Lung (tissue), 12 donors: ENCODE measurements around the gene MILR1. TPM values are rescaled to one million over a fixed set of nuclear protein-coding genes. Genes with fewer than 3 reads are reported as not detected.

Experiments
- ATAC-seq: fragments of 200-7000 bp; cut with Tn5 transposase; one replicate; pipeline ENCODE4 v1.9.1; 2020; ENCODE audit warnings: moderate number of reproducible peaks; ENCODE audit not compliant: insufficient read depth, low FRiP score
- DNase-seq, 3 donors: peaks; one replicate each; pipeline ENCODE4 v3.0.0-alpha.2; 2013 to 2017
- H3K27ac ChIP-seq, 2 donors: one replicate each; pipeline ENCODE4 v1.5.1; 2013; ENCODE audit warnings: mild to moderate bottlenecking in 2 of 2, moderate library complexity in 2 of 2, control low read depth in 1 of 2, inconsistent platforms in 1 of 2, low read depth in 1 of 2, low read length in 1 of 2
- H3K27me3 ChIP-seq, 3 donors: one replicate each; pipeline ENCODE4 v1.5.1; 2013; ENCODE audit warnings: low read length in 2 of 3; ENCODE audit not compliant: control insufficient read depth in 3 of 3, insufficient read depth in 3 of 3
- H3K36me3 ChIP-seq, 4 donors: one replicate each; pipeline ENCODE4 v1.5.1; 2013; ENCODE audit warnings: low read length in 4 of 4, mild to moderate bottlenecking in 1 of 4, moderate library complexity in 1 of 4; ENCODE audit not compliant: control insufficient read depth in 4 of 4, insufficient read depth in 4 of 4
- H3K4me1 ChIP-seq, 5 donors: one replicate each; pipeline ENCODE4 v1.5.1; 2013; ENCODE audit warnings: low read length in 5 of 5, mild to moderate bottlenecking in 2 of 5, moderate library complexity in 1 of 5; ENCODE audit not compliant: control insufficient read depth in 5 of 5, insufficient read depth in 5 of 5
- H3K4me3 ChIP-seq: one replicate; pipeline ENCODE4 v1.5.1; 2013; ENCODE audit warnings: mild to moderate bottlenecking, control low read depth, moderate library complexity
- H3K9ac ChIP-seq, 2 donors: one replicate each; pipeline ENCODE4 v1.5.1; 2013; ENCODE audit warnings: low read length in 2 of 2, control low read depth in 1 of 2; ENCODE audit not compliant: insufficient read depth in 1 of 2
- H3K9me3 ChIP-seq, 4 donors: one replicate each; pipeline ENCODE4 v1.5.1; 2013; ENCODE audit warnings: low read length in 3 of 4, mild to moderate bottlenecking in 1 of 4, moderate library complexity in 1 of 4; ENCODE audit not compliant: control insufficient read depth in 4 of 4, insufficient read depth in 3 of 4
- CTCF ChIP-seq: IDR thresholded peaks from 2 replicates; pipeline ENCODE4 v1.5.1; 2012; ENCODE audit warnings: mild to moderate bottlenecking; ENCODE audit errors: control extremely low read depth, extremely low read depth
- WGBS, 2 donors: extraction: QIAGEN DNeasy Blood & Tissue Kit; methylation state at CpG; one replicate each; pipeline ENCODE4 v1.1.7; 2013; 5-methylcytosine and 5-hydroxymethylcytosine counted together
- polyA plus RNA-seq, 2 donors: library from polyadenylated mRNA; stranded (reverse); fragments of 200-250 nt; gene quantifications; one replicate each; pipeline ENCODE4 v1.2.1, GENCODE V29; 2013
- total RNA-seq, 2 donors: library from RNA; depleted of rRNA in 1 of 2; stranded (reverse); fragments of >200 nt in 1 of 2; gene quantifications; one replicate each; pipeline ENCODE4 v1.2.1, GENCODE V29; 2014 to 2021
- donor health status: control.
- donor health status: control.
- donor health status: Bipolar disorder and iron deficiency.
- donor health status: healthy.
- donor health status: DM: yes; HTN: yes; CAD: no.

The MILR1 gene
- total and polyA plus RNA-seq, 4 donors = 6.9 to 36.3 (median 16.7) TPM

GRCh38 chr17:64480951-64481350 lies 32.0 kb downstream of the MILR1 start:
- no peak for DNase-seq
- H3K9me3 ChIP-seq = no peaks in the 10 kb centered on the region
- H3K36me3 ChIP-seq = peaks cover 6 to 23% (median 14%) of the 10 kb centered on the region in 4 donors
- no peaks in the 10 kb centered on the region for H3K27me3 ChIP-seq
- TF ChIP-seq CTCF = no peak
- H3K4me1 ChIP-seq = peaks cover 0 to 6% (median 0%) of the 10 kb centered on the region in 5 donors
- H3K9ac ChIP-seq = no peak overlapping the region
- H3K4me3 ChIP-seq = no peak overlapping the region
- ATAC-seq = no peak
- H3K27ac ChIP-seq = no peak overlapping the region
- WGBS, 2 donors = 93 to 100% methylated on average over 1 of the region's 1 CpG

GRCh38 chr17:64484380-64484779 lies 35.5 kb downstream of the MILR1 start:
- no peaks in the 10 kb centered on the region for H3K4me1 ChIP-seq
- ATAC-seq (no peak), DNase-seq (no peak)
- H3K9me3 ChIP-seq = no peaks in the 10 kb centered on the region
- no peak overlapping the region for H3K9ac ChIP-seq
- 83 to 84% methylated on average over 3 of the region's 3 CpGs for WGBS, 2 donors
- TF ChIP-seq CTCF = no peak
- no peaks in the 10 kb centered on the region for H3K27me3 ChIP-seq
- H3K36me3 ChIP-seq = peaks cover 6 to 28% (median 14%) of the 10 kb centered on the region in 4 donors
- H3K27ac ChIP-seq = no peak overlapping the region
- H3K4me3 ChIP-seq = no peak overlapping the region

GRCh38 chr17:64488301-64488700 lies 39.4 kb downstream of the MILR1 start:
- no peak for ATAC-seq

More at GRCh38 chr17:64488301-64488700, 39.4 kb downstream of the MILR1 start:
- Histone ChIP-seq H3K4me1 (no peaks in the 10 kb centered on the region), H3K9ac (no peak overlapping the region), H3K4me3 (no peak overlapping the region), H3K27me3 (no peaks in the 10 kb centered on the region), H3K9me3 (no peaks in the 10 kb centered on the region), H3K27ac (no peak overlapping the region), H3K36me3 (peaks cover 16 to 35% (median 16%) of the 10 kb centered on the region in 4 donors)
- no peak for DNase-seq
- WGBS, 2 donors = 99% methylated on average over 2 of the region's 2 CpGs
- TF ChIP-seq CTCF = no peak
